Activated CD4-positive, alpha-beta T cell treated with anti-CD3 and anti-CD28 coated beads for 4 hours (primary cell): ENCODE data around the gene NTM.

ENCODE experiments used
- DNase-seq, 2 donors: peaks; one replicate each; pipeline ENCODE4 v3.0.0-alpha.2; 2020

Gene NTM

GRCh38 chr11:131748151-131749050 lies 378.0 kb downstream of the NTM start:
- DNase-seq: no peak

GRCh38 chr11:131749101-131749500 lies 378.7 kb downstream of the NTM start:
- DNase-seq: no peak

GRCh38 chr11:131750152-131750551 lies 379.7 kb downstream of the NTM start:
- no peak for DNase-seq

GRCh38 chr11:131750692-131751091 lies 380.3 kb downstream of the NTM start:
- DNase-seq: no peak

GRCh38 chr11:131754671-131755070 lies 384.3 kb downstream of the NTM start:
- no peak for DNase-seq

- no peak for DNase-seq
These were observed 386.2 kb downstream of the NTM start for GRCh38 chr11:131756479-131757110.

GRCh38 chr11:131758726-131759125 lies 388.3 kb downstream of the NTM start:
- DNase-seq: no peak

- DNase-seq: no peak
These were observed 388.7 kb downstream of the NTM start for GRCh38 chr11:131759140-131759539.

- no peak for DNase-seq
These were observed 390.0 kb downstream of the NTM start for GRCh38 chr11:131760091-131761061.

- DNase-seq: no peak
These were observed 392.1 kb downstream of the NTM start for GRCh38 chr11:131762346-131763110.

- DNase-seq: no peak
These were observed 392.9 kb downstream of the NTM start for GRCh38 chr11:131763193-131763890.

GRCh38 chr11:131764126-131764525 lies 393.7 kb downstream of the NTM start:
- no peak for DNase-seq

GRCh38 chr11:131764649-131765048 lies 394.2 kb downstream of the NTM start:
- DNase-seq: no peak

- no peak for DNase-seq
These were observed 396.2 kb downstream of the NTM start for GRCh38 chr11:131766637-131767036.

- no peak for DNase-seq
These were observed 397.0 kb downstream of the NTM start for GRCh38 chr11:131767421-131767820.

GRCh38 chr11:131770801-131771200 lies 400.4 kb downstream of the NTM start:
- no peak for DNase-seq

- no peak for DNase-seq
These were observed 401.1 kb downstream of the NTM start for GRCh38 chr11:131771471-131771870.

GRCh38 chr11:131773626-131774025 lies 403.2 kb downstream of the NTM start:
- DNase-seq: no peak

GRCh38 chr11:131776211-131776610 lies 405.8 kb downstream of the NTM start:
- DNase-seq: no peak

GRCh38 chr11:131785801-131786200 lies 415.4 kb downstream of the NTM start:
- DNase-seq: no peak

GRCh38 chr11:131787119-131787518 lies 416.7 kb downstream of the NTM start:
- no peak for DNase-seq

GRCh38 chr11:131790586-131790985 lies 420.2 kb downstream of the NTM start:
- DNase-seq: no peak
